ENCODE data around the gene FRMPD1. TPM values are rescaled to one million over a fixed set of nuclear protein-coding genes. Genes with fewer than 3 reads are reported as not detected.

The FRMPD1 gene
- total and polyA plus RNA-seq, 2 of the 13 experiments (the other 11 are each of a cell fraction or from before 2014, with no cell fraction given) = not detected

DNA sequence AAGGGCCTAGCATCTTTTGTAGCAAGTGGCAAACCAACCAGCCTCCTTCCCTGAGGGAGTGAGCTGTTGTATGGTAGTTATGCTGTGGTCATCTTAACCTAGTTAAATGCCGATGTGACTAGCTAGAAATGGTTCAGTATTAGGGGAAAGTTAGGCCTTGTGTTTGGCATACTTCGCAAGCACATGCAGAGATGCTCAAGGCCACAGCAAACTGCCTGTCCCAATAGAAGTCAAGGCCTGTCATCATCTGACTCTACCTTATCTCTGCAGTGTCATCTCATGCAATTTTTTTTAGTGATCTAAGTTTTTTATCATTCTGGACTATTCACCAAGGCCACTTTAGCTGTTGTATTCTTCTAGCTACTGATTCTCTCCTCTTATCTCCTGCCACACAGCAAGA, 139.3 kb downstream of the FRMPD1 start:
- WGBS (ENCODE audit: low lambda C conversion rate) = 94% methylated on average over 2 of the region's 2 CpGs
- no peaks in the 10 kb centered on the region for H3K36me3 ChIP-seq (replicated peaks in 1 of 2; ENCODE audit: control insufficient read depth in 1 of 2, insufficient read depth in 2 of 2, low read length in 2 of 2)
- POLR2A ChIA-PET = no interaction called here
- no peaks in the 10 kb centered on the region for H3K9me3 ChIP-seq (ENCODE audit: low read length)
- intact Hi-C loops (cut with micrococcal nuclease; ENCODE audit: unreplicated experiment) (no loop called here), in situ Hi-C loops (cut with HindIII; ENCODE audit: extremely low pct_ligation_motif_present, low pct_unique_long_range_greater_than_20kb) (loop anchor here (5.0 to 10.0 kb wide), 2 partner anchors 52 to 305 kb away; partner anchors contain the start of gene POLR1E)
- no peaks in the 10 kb centered on the region for H4K20me1 ChIP-seq (ENCODE audit: insufficient read depth, low read length)
- ATAC-seq (no peak), DNase-seq (ENCODE audit: low spot score) (no peak), FAIRE-seq (no peak)
- BruUV-seq (replicated peaks) = no TSS peak
- no peak overlapping the region for H3K9ac ChIP-seq (ENCODE audit: insufficient read depth, low read depth, low read length)
- H2AFZ ChIP-seq (ENCODE audit: low read length) = no peak overlapping the region
- no peaks in the 10 kb centered on the region for H3K79me2 ChIP-seq (ENCODE audit: insufficient read depth, low read length)
- no peak overlapping the region for H3K4me2 ChIP-seq (ENCODE audit: low read depth, low read length)
- no peak overlapping the region for H3K4me3 ChIP-seq (replicated peaks in 1 of 3; ENCODE audit: insufficient read depth in 1 of 3, low read depth in 2 of 3, low read length in 3 of 3)
- CTCF ChIA-PET (ENCODE audit: low intra/inter-chr PET ratio, low total read pairs) = no interaction called here
- H3K27me3 ChIP-seq (ENCODE audit: control insufficient read depth in 1 of 2, insufficient read depth in 2 of 2, low read length in 2 of 2) = no peaks in the 10 kb centered on the region
- H3K4me1 ChIP-seq (ENCODE audit: insufficient read depth, low read length) = peaks cover 17% of the 10 kb centered on the region
- no peak overlapping the region for H3K27ac ChIP-seq (ENCODE audit: extremely low read length, insufficient read depth, low read length)
- TF ChIP-seq ZBTB7B (CRISPR knock-in tag; IDR thresholded peaks at IDR 0.05) (no peak), ZBTB20 (CRISPR knock-in tag; IDR thresholded peaks at IDR 0.05; ENCODE audit: borderline replicate concordance, low read depth) (no peak), ZNF746 (CRISPR knock-in tag; IDR thresholded peaks at IDR 0.05) (no peak), SMC3 (IDR thresholded peaks at IDR 0.05; ENCODE audit: low read length) (no peak), NKX3-1 (CRISPR knock-in tag; IDR thresholded peaks at IDR 0.05) (no peak), KDM3A (CRISPR knock-in tag; IDR thresholded peaks at IDR 0.05; ENCODE audit: low read depth) (no peak)
- TF ChIP-seq, protein P1, sequence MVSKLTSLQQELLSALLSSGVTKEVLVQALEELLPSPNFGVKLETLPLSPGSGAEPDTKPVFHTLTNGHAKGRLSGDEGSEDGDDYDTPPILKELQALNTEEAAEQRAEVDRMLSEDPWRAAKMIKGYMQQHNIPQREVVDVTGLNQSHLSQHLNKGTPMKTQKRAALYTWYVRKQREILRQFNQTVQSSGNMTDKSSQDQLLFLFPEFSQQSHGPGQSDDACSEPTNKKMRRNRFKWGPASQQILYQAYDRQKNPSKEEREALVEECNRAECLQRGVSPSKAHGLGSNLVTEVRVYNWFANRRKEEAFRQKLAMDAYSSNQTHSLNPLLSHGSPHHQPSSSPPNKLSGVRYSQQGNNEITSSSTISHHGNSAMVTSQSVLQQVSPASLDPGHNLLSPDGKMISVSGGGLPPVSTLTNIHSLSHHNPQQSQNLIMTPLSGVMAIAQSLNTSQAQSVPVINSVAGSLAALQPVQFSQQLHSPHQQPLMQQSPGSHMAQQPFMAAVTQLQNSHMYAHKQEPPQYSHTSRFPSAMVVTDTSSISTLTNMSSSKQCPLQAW (CRISPR knock-in tag; IDR thresholded peaks at IDR 0.05) = no peak
- TF ChIP-seq, protein P2, sequence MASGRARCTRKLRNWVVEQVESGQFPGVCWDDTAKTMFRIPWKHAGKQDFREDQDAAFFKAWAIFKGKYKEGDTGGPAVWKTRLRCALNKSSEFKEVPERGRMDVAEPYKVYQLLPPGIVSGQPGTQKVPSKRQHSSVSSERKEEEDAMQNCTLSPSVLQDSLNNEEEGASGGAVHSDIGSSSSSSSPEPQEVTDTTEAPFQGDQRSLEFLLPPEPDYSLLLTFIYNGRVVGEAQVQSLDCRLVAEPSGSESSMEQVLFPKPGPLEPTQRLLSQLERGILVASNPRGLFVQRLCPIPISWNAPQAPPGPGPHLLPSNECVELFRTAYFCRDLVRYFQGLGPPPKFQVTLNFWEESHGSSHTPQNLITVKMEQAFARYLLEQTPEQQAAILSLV (CRISPR knock-in tag; IDR thresholded peaks at IDR 0.05; ENCODE audit: borderline replicate concordance) = no peak

Data from HepG2 (cell line).